H9 (cell line): Measurements from ENCODE around the gene SLC7A14. TPM values are rescaled to one million over a fixed set of nuclear protein-coding genes. Genes with fewer than 3 reads are reported as not detected.

Experiments
- DNase-seq: peaks from one replicate; pipeline ENCODE4 v3.0.0-alpha.2; 2017
- H2AFZ ChIP-seq: one replicate; pipeline ENCODE4 v1.6.1; 2013; ENCODE audit warnings: mild to moderate bottlenecking, low read length, control low read depth, moderate library complexity
- H2AK5ac ChIP-seq: 2 replicates; pipeline ENCODE4 v1.6.1; 2013; ENCODE audit warnings: low read length, control low read depth, mixed read lengths; ENCODE audit not compliant: insufficient read length
- H2BK120ac ChIP-seq: one replicate; pipeline ENCODE4 v1.6.1; 2013; ENCODE audit warnings: low read depth, mild to moderate bottlenecking, low read length, control low read depth, inconsistent platforms; ENCODE audit not compliant: poor library complexity, severe bottlenecking
- H2BK12ac ChIP-seq: 2 replicates; pipeline ENCODE4 v1.6.1; 2013; ENCODE audit warnings: low read length, control low read depth, mixed read lengths, low read depth; ENCODE audit not compliant: insufficient read length
- H2BK15ac ChIP-seq: 2 replicates; pipeline ENCODE4 v1.6.1; 2013; ENCODE audit warnings: low read depth, low read length, control low read depth
- H2BK20ac ChIP-seq: one replicate; pipeline ENCODE4 v1.6.1; 2013; ENCODE audit warnings: low read depth, mild to moderate bottlenecking, low read length, control low read depth, inconsistent platforms; ENCODE audit not compliant: poor library complexity, severe bottlenecking
- H2BK5ac ChIP-seq: 2 replicates; pipeline ENCODE4 v1.6.1; 2013; ENCODE audit warnings: low read length, control low read depth, mixed read lengths; ENCODE audit not compliant: insufficient read length
- H3K14ac ChIP-seq: 2 replicates; pipeline ENCODE4 v1.6.1; 2013; ENCODE audit warnings: low read length, control low read depth; ENCODE audit not compliant: insufficient read depth
- H3K18ac ChIP-seq: 2 replicates; pipeline ENCODE4 v1.6.1; 2013; ENCODE audit warnings: low read depth, mild to moderate bottlenecking, mixed read lengths, low read length, control low read depth; ENCODE audit not compliant: insufficient read length
- H3K23ac ChIP-seq: 2 replicates; pipeline ENCODE4 v1.6.1; 2013; ENCODE audit warnings: low read length, control low read depth, mixed read lengths, low read depth; ENCODE audit not compliant: insufficient read length
- H3K23me2 ChIP-seq: 2 replicates; pipeline ENCODE4 v1.6.1; 2013; ENCODE audit warnings: low read depth, mild to moderate bottlenecking, mixed read lengths, low read length, control low read depth; ENCODE audit not compliant: insufficient read length, poor library complexity, severe bottlenecking
- H3K27ac ChIP-seq: 2 replicates; pipeline ENCODE4 v1.5.1; 2013; ENCODE audit warnings: low read length, control low read depth, mixed read lengths, low read depth; ENCODE audit not compliant: insufficient read length
- H3K27me3 ChIP-seq: 2 replicates; pipeline ENCODE4 v1.6.1; 2013; ENCODE audit warnings: low read length, control low read depth, inconsistent platforms; ENCODE audit not compliant: insufficient read depth
- H3K4ac ChIP-seq: 2 replicates; pipeline ENCODE4 v1.6.1; 2013; ENCODE audit warnings: low read depth, mild to moderate bottlenecking, control low read depth, inconsistent platforms, low read length, moderate library complexity
- H3K4me1 ChIP-seq: 2 replicates; pipeline ENCODE4 v1.6.1; 2013; ENCODE audit warnings: low read length, control low read depth, inconsistent platforms; ENCODE audit not compliant: insufficient read depth
- H3K4me2 ChIP-seq: 2 replicates; pipeline ENCODE4 v1.6.1; 2013; ENCODE audit warnings: low read length, control low read depth, mixed read lengths; ENCODE audit not compliant: insufficient read length, insufficient read depth
- H3K56ac ChIP-seq: 2 replicates; pipeline ENCODE4 v1.6.1; 2013; ENCODE audit warnings: low read depth, mild to moderate bottlenecking, mixed read lengths, low read length, control low read depth; ENCODE audit not compliant: insufficient read length
- H3K79me1 ChIP-seq: 2 replicates; pipeline ENCODE4 v1.6.1; 2013; ENCODE audit warnings: low read depth, mild to moderate bottlenecking, moderate library complexity, low read length, control low read depth, inconsistent platforms; ENCODE audit not compliant: insufficient read depth, poor library complexity, severe bottlenecking
- H3K79me2 ChIP-seq: 2 replicates; pipeline ENCODE4 v1.6.1; 2013; ENCODE audit warnings: low read length, control low read depth, inconsistent platforms; ENCODE audit not compliant: insufficient read depth
- H3K9ac ChIP-seq: 2 replicates; pipeline ENCODE4 v1.6.1; 2013; ENCODE audit warnings: low read length, control low read depth, mixed read lengths; ENCODE audit not compliant: insufficient read length; ENCODE audit errors: extremely low read depth
- H3K9me3 ChIP-seq: one replicate; pipeline ENCODE4 v1.6.1; 2013; ENCODE audit warnings: low read depth, low read length, inconsistent platforms; ENCODE audit not compliant: control insufficient read depth
- H3T11ph ChIP-seq: one replicate; pipeline ENCODE4 v1.6.1; 2013; ENCODE audit warnings: mild to moderate bottlenecking, low read length, control low read depth, inconsistent platforms
- H4K20me1 ChIP-seq: one replicate; pipeline ENCODE4 v1.6.1; 2013; ENCODE audit not compliant: control insufficient read depth, insufficient read length, insufficient read depth
- H4K5ac ChIP-seq: 2 replicates; pipeline ENCODE4 v1.6.1; 2013; ENCODE audit warnings: low read depth, mild to moderate bottlenecking, mixed read lengths, low read length, control low read depth; ENCODE audit not compliant: insufficient read length
- H4K8ac ChIP-seq: replicated peaks from 2 replicates; pipeline ENCODE4 v1.6.1; 2013; ENCODE audit warnings: low read length, control low read depth, mixed read lengths, low read depth; ENCODE audit not compliant: insufficient read length
- H4K91ac ChIP-seq: 2 replicates; pipeline ENCODE4 v1.6.1; 2013; ENCODE audit warnings: low read depth, mild to moderate bottlenecking, moderate library complexity, mixed read lengths, low read length, control low read depth; ENCODE audit not compliant: insufficient read length
- H3K27ac Mint-ChIP-seq, 3 experiments: 2 replicates in 2 of 3; 3 replicates in 1 of 3; pipeline ENCODE4 v1.8.0; 2020 to 2021; ENCODE audit warnings: mixed read lengths in 3 of 3, mild to moderate bottlenecking in 1 of 3, moderate library complexity in 1 of 3
- H3K27me3 Mint-ChIP-seq: 2 replicates; pipeline ENCODE4 v1.8.0; 2021; ENCODE audit warnings: low read depth, mild to moderate bottlenecking, moderate library complexity, mixed read lengths
- H3K36me3 Mint-ChIP-seq, 3 experiments: 2 replicates in 2 of 3; 3 replicates in 1 of 3; pipeline ENCODE4 v1.8.0; 2020 to 2021; ENCODE audit warnings: low read depth in 3 of 3, mixed read lengths in 3 of 3; ENCODE audit not compliant: insufficient read depth in 1 of 3
- H3K4me1 Mint-ChIP-seq, 2 experiments: 2 replicates each; pipeline ENCODE4 v1.8.0; 2020; ENCODE audit warnings: mixed read lengths in 2 of 2
- H3K4me3 Mint-ChIP-seq, 2 experiments: 2 replicates in 1 of 2; 3 replicates in 1 of 2; pipeline ENCODE4 v1.8.0; 2020 to 2021; ENCODE audit warnings: mild to moderate bottlenecking in 2 of 2, mixed read lengths in 2 of 2, moderate library complexity in 1 of 2
- H3K9me3 Mint-ChIP-seq, 2 experiments: 2 replicates in 1 of 2; 3 replicates in 1 of 2; pipeline ENCODE4 v1.8.0; 2020; ENCODE audit warnings: mild to moderate bottlenecking in 2 of 2, mixed read lengths in 2 of 2, moderate library complexity in 1 of 2
- CTCF ChIP-seq: fragments of 200-600 bp; sonication (generic); conservative IDR thresholded peaks from 3 replicates; pipeline ENCODE4 v1.8.0; 2021; ENCODE audit warnings: antibody characterized with exemption, mild to moderate bottlenecking
- WGBS: extraction: QIAGEN DNeasy Blood & Tissue Kit; methylation state at CpG from one replicate; pipeline ENCODE4 v1.1.7; 2013; ENCODE audit warnings: missing lambda C conversion rate, low lambda C conversion rate, mixed read lengths; ENCODE audit not compliant: insufficient read length; ENCODE audit errors: extremely low coverage; 5-methylcytosine and 5-hydroxymethylcytosine counted together
- total RNA-seq: library from RNA; stranded (reverse); gene quantifications from 2 replicates; pipeline ENCODE4 v1.2.1, GENCODE V29; 2021

SLC7A14 gene
- total RNA-seq, 1 experiment from 2014 or later: 0.42 TPM

- H4K20me1 ChIP-seq: no peaks in the 10 kb centered on the region
- H3K79me1 ChIP-seq: no peaks in the 10 kb centered on the region
- Mint-ChIP-seq H3K36me3 (no peaks in the 10 kb centered on the region), H3K4me3 (no peak overlapping the region), H3K27me3 (no peaks in the 10 kb centered on the region), H3K4me1 (peaks cover 13 to 21% of the 10 kb centered on the region in 2 experiments), H3K9me3 (no peaks in the 10 kb centered on the region), H3K27ac (no peak overlapping the region)
- no peak for TF ChIP-seq CTCF
- H2BK120ac ChIP-seq: no peak overlapping the region
- no peak overlapping the region for H3K4me2 ChIP-seq
- H3K23me2 ChIP-seq: no peaks in the 10 kb centered on the region
- H3K56ac ChIP-seq: no peak overlapping the region
- H3K9ac ChIP-seq: no peak overlapping the region
- no peak overlapping the region for H2BK15ac ChIP-seq
- H3K4ac ChIP-seq: no peak overlapping the region
- no peaks in the 10 kb centered on the region; the same call in 1 of the 2 replicates for H3K4me1 ChIP-seq
- no peak overlapping the region for H4K5ac ChIP-seq
- H3K23ac ChIP-seq: no peak overlapping the region
- no peak overlapping the region for H3K14ac ChIP-seq
- no peak overlapping the region for H2AK5ac ChIP-seq
- peaks cover 1% of the 10 kb centered on the region; the same call in 1 of the 2 replicates for H3K79me2 ChIP-seq
- H2BK12ac ChIP-seq: no peak overlapping the region
- no peak overlapping the region for H2AFZ ChIP-seq
- H3K9me3 ChIP-seq: no peaks in the 10 kb centered on the region
- H4K8ac ChIP-seq: no peak overlapping the region
- H3K27me3 ChIP-seq: no peaks in the 10 kb centered on the region
- no peak overlapping the region for H4K91ac ChIP-seq
- no peak overlapping the region for H3K27ac ChIP-seq
- no peak overlapping the region for H3T11ph ChIP-seq
- H2BK5ac ChIP-seq: no peak overlapping the region
- WGBS: no CpG with 5 or more reads among the region's 4 CpGs
- H2BK20ac ChIP-seq: no peak overlapping the region
- H3K18ac ChIP-seq: no peak overlapping the region
- no peak for DNase-seq
These were observed 122.9 kb downstream of the SLC7A14 start for GRCh38 chr3:170463011-170463410.
